Loucy (cell line): ENCODE data around the gene LRBA.
"Not testable (repeated sequence)": the region's sequence is repeated elsewhere in the genome, so short reads cannot be mapped to it uniquely, and the experiment has no call there.

ENCODE experiments used
- CTCF ChIP-seq: fragments of 200-600 bp; sonication (generic); conservative IDR thresholded peaks from 2 replicates; pipeline ENCODE4 v1.5.1; 2014; ENCODE audit warnings: mild to moderate bottlenecking, antibody characterized with exemption, low read length
- EZH2phosphoT487 ChIP-seq: fragments of 200-600 bp; IDR thresholded peaks from 2 replicates; pipeline ENCODE4 v1.6.1; 2018; ENCODE audit warnings: antibody characterized with exemption, mild to moderate bottlenecking, moderate library complexity, borderline replicate concordance

GRCh38 chr4:150957981-150958380 lies 57.1 kb downstream of the LRBA start:
- not testable (repeated sequence) for TF ChIP-seq CTCF, EZH2phosphoT487
